Epithelial cell of esophagus (primary cell): ENCODE data around the gene CMTM1.
"Not testable (repeated sequence)": the region's sequence is repeated elsewhere in the genome, so short reads cannot be mapped to it uniquely, and the experiment has no call there.

Experiments
- DNase-seq: peaks from one replicate; pipeline ENCODE4 v3.0.0; 2010; ENCODE audit warnings: low read depth
- H3K4me3 ChIP-seq: 2 replicates; pipeline ENCODE4 v1.5.1; 2011; ENCODE audit warnings: mild to moderate bottlenecking, low read length, control low read depth
- TF ChIP-seq, protein P1 (sequence below): IDR thresholded peaks from 2 replicates; pipeline ENCODE4 v1.5.1; 2011; ENCODE audit warnings: low read depth, mild to moderate bottlenecking, low read length, control low read depth, inconsistent platforms; ENCODE audit not compliant: insufficient read depth; ENCODE audit errors: missing control alignments

Gene CMTM1

DNA sequence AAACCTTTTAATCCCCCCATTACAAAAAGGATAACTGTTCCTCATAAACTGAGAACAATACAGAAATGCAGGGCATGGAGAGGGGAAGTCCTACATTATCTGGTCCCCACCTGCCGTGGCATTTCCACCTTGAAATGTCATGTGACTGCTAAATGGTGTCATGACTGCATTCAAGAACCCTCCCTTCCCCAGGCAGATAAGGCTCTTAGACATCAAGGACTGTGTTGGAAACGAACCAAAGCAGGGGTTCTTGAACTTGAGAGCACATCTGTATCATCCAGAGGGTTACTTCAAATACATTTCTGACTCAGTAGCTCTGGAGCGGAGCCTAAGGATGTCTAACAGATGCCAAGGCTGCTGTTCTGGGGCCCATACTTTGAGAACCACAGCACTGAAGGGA lies 56.6 kb downstream of the CMTM1 start:
- no peak overlapping the region for H3K4me3 ChIP-seq
- TF ChIP-seq, protein P1, sequence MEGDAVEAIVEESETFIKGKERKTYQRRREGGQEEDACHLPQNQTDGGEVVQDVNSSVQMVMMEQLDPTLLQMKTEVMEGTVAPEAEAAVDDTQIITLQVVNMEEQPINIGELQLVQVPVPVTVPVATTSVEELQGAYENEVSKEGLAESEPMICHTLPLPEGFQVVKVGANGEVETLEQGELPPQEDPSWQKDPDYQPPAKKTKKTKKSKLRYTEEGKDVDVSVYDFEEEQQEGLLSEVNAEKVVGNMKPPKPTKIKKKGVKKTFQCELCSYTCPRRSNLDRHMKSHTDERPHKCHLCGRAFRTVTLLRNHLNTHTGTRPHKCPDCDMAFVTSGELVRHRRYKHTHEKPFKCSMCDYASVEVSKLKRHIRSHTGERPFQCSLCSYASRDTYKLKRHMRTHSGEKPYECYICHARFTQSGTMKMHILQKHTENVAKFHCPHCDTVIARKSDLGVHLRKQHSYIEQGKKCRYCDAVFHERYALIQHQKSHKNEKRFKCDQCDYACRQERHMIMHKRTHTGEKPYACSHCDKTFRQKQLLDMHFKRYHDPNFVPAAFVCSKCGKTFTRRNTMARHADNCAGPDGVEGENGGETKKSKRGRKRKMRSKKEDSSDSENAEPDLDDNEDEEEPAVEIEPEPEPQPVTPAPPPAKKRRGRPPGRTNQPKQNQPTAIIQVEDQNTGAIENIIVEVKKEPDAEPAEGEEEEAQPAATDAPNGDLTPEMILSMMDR, result no peak
- no peak for DNase-seq

DNA sequence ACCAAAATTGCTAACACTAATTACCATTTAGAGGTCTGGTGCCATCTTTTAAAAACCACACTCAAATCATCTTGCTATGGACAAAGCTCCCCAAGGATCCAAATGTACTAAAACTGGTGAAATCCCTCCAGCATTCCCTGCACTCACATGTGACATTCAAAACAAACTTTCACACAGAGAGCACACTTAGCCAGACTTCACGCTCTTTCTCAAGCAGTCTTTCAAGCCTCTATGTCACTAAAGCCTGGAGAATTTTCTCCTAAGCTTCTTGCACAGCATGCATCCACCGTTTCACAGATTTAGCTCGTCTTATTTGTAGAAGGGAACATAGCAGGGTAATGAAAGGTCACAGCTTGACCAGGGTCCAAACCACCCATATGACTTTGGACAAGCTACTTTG lies 57.5 kb downstream of the CMTM1 start:
- H3K4me3 ChIP-seq, result no peak overlapping the region
- TF ChIP-seq, protein P1, result no peak
- DNase-seq, result no peak

DNA sequence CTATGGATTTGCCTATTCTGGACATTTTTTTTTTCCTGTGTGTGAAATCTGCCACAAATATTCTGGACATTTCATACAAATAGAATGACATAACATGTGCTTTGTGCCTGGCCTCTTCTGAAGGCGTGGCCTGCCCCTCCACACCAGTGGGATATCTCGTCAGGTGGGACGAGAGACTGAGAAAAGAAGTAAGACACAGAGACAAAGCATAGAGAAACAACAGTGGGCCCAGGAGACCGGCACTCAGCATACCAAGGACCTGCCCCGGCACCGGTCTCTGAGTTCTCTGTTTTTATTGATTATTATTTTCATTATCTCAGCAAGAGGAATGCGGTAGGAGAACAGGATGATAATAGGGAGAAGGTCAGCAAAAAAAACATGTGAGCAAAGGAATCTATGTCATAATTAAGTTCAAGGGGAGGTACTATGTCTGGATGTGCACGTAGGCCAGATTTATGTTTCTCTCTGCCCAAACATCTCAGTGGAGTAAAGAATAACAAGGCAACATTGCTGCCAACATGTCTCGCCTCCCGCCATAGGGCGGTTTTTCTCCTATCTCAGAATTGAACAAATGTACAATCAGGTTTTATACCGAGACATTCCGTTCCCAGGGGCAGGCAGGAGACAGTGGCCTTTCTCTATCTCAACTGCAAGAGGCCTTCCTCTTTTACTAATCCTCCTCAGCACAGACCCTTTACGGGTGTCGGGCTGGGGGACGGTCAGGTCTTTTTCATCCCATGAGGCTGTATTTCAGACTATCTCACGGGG lies 61.6 kb downstream of the CMTM1 start:
- H3K4me3 ChIP-seq, DNase-seq: not testable (repeated sequence)
